Hepatocyte (in vitro differentiated cells): ENCODE data around the gene AHNAK. TPM values are rescaled to one million over a fixed set of nuclear protein-coding genes. Genes with fewer than 3 reads are reported as not detected.

ENCODE experiments used
- DNase-seq: peaks from one replicate; pipeline ENCODE4 v3.0.0-alpha.2; 2016; ENCODE audit warnings: low spot score
- H2AFZ ChIP-seq: fragments of 200-600 bp; sonication (generic); 2 replicates; pipeline ENCODE4 v1.6.0; 2016; ENCODE audit warnings: antibody characterized with exemption, mild to moderate bottlenecking
- H3K27ac ChIP-seq: fragments of 200-600 bp; sonication (generic); 2 replicates; pipeline ENCODE4 v1.5.1; 2016; ENCODE audit warnings: mild to moderate bottlenecking
- H3K27me3 ChIP-seq: fragments of 200-600 bp; sonication (generic); 2 replicates; pipeline ENCODE4 v1.6.1; 2016
- H3K36me3 ChIP-seq: fragments of 200-600 bp; sonication (generic); replicated peaks from 2 replicates; pipeline ENCODE4 v1.5.1; 2016; ENCODE audit warnings: low read depth; ENCODE audit not compliant: insufficient read depth
- H3K4me1 ChIP-seq: fragments of 200-600 bp; sonication (generic); 2 replicates; pipeline ENCODE4 v1.5.1; 2016; ENCODE audit warnings: mild to moderate bottlenecking, moderate library complexity; ENCODE audit not compliant: insufficient read depth
- H3K4me2 ChIP-seq: fragments of 200-600 bp; sonication (generic); 2 replicates; pipeline ENCODE4 v1.6.0; 2016
- H3K4me3 ChIP-seq: fragments of 200-600 bp; sonication (generic); 2 replicates; pipeline ENCODE4 v1.5.1; 2016; ENCODE audit warnings: mild to moderate bottlenecking
- H3K79me2 ChIP-seq: fragments of 200-600 bp; sonication (generic); 2 replicates; pipeline ENCODE4 v1.6.0; 2017; ENCODE audit warnings: mild to moderate bottlenecking
- H3K9me2 ChIP-seq: fragments of 200-600 bp; sonication (generic); replicated peaks from 2 replicates; pipeline ENCODE4 v1.6.0; 2017; ENCODE audit warnings: mild to moderate bottlenecking; ENCODE audit not compliant: insufficient read depth
- H3K9me3 ChIP-seq: fragments of 200-600 bp; sonication (generic); 2 replicates; pipeline ENCODE4 v1.5.1; 2016; ENCODE audit warnings: low read depth, mild to moderate bottlenecking
- H4K20me1 ChIP-seq: fragments of 200-600 bp; sonication (generic); 2 replicates; pipeline ENCODE4 v1.6.0; 2016; ENCODE audit warnings: mild to moderate bottlenecking; ENCODE audit not compliant: insufficient read depth, poor library complexity, severe bottlenecking
- EZH2 ChIP-seq: fragments of 200-600 bp; sonication (generic); IDR thresholded peaks from 2 replicates; pipeline ENCODE4 v1.6.1; 2016; ENCODE audit warnings: antibody characterized with exemption, mild to moderate bottlenecking, borderline replicate concordance
- EZH2phosphoT487 ChIP-seq: fragments of 200-600 bp; sonication (generic); IDR thresholded peaks from one replicate; pipeline ENCODE4 v1.6.1; 2018; ENCODE audit warnings: antibody characterized with exemption, mild to moderate bottlenecking, low read depth, moderate library complexity; ENCODE audit not compliant: unreplicated experiment, severe bottlenecking
- WGBS: methylation state at CpG from one replicate; pipeline ENCODE4 v1.1.6; 2016; ENCODE audit warnings: low lambda C conversion rate; ENCODE audit errors: missing lambda C conversion rate; 5-methylcytosine and 5-hydroxymethylcytosine counted together
- polyA plus RNA-seq: library from polyadenylated mRNA; unstranded; fragments of >200 nt; fragmentation: Nextera tagmentation; extraction: Ambion mirVana; gene quantifications from 2 replicates; pipeline ENCODE4 v1.2.1, GENCODE V29; 2016
- total RNA-seq: library from RNA; depleted of rRNA; stranded (reverse); fragments of >200 nt; gene quantifications from 2 replicates; pipeline ENCODE4 v1.2.3, GENCODE V29; 2014
- TF ChIP-seq, protein P1 (sequence below): fragments of 200-600 bp; sonication (generic); IDR thresholded peaks from 2 replicates; pipeline ENCODE4 v1.5.1; 2016; ENCODE audit warnings: antibody characterized with exemption, mild to moderate bottlenecking; ENCODE audit not compliant: poor library complexity

The AHNAK gene
- total and polyA plus RNA-seq, 2 experiments from 2014 or later = 47.6 to 237 TPM

DNA sequence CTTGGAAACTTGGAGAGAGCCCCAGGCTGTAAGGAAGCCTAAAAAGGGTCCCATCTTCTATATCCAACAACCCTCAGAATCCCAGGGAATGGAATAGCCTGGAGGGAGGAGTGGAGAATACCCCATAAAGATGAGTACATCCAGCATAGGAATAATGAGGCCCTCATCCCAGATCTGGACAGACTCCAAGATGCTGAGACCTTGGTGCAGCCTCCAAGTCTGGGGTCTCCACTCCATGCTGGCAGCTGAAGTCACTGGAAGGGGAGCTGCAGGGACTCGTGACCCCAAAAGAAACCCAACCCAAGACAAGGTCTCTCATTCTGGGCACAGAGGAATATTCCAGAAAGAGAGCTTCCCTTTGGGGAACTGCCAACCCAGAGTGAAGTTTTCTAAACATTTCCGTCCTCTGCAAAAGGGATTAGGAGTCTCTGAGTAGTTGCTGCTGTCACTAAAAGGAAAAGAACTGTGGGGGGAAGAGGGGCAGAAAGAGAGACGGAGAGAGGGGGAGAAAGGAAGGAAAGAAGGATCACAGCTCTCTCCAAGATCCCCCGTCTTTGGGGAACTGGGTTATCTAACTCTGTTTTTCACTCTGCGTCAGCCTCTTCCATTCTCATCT is 127.2 kb downstream of the AHNAK start:
- H3K9me3 ChIP-seq = no peaks in the 10 kb centered on the region
- no peaks in the 10 kb centered on the region for H3K9me2 ChIP-seq
- no peak overlapping the region for H3K4me3 ChIP-seq
- H3K27ac ChIP-seq = peak overlapping the region; percentile 46
- H3K36me3 ChIP-seq = no peaks in the 10 kb centered on the region
- TF ChIP-seq EZH2 = no peak
- no peak for TF ChIP-seq EZH2phosphoT487
- TF ChIP-seq, protein P1, sequence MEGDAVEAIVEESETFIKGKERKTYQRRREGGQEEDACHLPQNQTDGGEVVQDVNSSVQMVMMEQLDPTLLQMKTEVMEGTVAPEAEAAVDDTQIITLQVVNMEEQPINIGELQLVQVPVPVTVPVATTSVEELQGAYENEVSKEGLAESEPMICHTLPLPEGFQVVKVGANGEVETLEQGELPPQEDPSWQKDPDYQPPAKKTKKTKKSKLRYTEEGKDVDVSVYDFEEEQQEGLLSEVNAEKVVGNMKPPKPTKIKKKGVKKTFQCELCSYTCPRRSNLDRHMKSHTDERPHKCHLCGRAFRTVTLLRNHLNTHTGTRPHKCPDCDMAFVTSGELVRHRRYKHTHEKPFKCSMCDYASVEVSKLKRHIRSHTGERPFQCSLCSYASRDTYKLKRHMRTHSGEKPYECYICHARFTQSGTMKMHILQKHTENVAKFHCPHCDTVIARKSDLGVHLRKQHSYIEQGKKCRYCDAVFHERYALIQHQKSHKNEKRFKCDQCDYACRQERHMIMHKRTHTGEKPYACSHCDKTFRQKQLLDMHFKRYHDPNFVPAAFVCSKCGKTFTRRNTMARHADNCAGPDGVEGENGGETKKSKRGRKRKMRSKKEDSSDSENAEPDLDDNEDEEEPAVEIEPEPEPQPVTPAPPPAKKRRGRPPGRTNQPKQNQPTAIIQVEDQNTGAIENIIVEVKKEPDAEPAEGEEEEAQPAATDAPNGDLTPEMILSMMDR = no peak
- H3K79me2 ChIP-seq = no peaks in the 10 kb centered on the region
- H4K20me1 ChIP-seq = no peaks in the 10 kb centered on the region
- H3K4me1 ChIP-seq = peaks cover 31% of the 10 kb centered on the region
- peak overlapping the region; percentile 46 for H3K4me2 ChIP-seq
- 42% methylated on average over 5 of the region's 5 CpGs for WGBS
- DNase-seq = no peak
- H3K27me3 ChIP-seq = no peaks in the 10 kb centered on the region
- no peak overlapping the region for H2AFZ ChIP-seq

DNA sequence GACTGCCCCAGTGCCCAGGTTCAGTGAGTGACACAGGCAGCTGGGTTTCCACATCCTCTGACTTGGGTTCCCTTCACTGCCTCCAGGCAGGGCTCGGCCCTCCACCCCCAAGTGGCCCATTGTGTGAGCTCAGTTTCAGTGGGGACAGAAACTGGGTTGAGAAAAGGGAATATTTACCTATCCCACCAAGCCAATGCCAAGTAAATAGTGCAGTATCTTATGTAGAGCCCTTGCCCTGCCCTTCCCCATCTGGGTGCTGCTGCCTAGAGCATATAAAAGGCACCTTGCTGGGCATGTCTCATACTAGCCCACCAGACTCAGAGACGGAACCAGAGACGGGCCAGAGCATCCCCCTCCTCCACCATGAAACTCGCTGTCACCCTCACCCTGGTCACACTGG is 127.9 kb downstream of the AHNAK start, which contains the start of gene SCGB1A1:
Gene SCGB1A1, plus strand, starts transcription at position 301 of the 400 bp plus-strand sequence. Its CDS starts 63 bp downstream, at position 364.
- no peaks in the 10 kb centered on the region for H3K36me3 ChIP-seq
- H3K4me3 ChIP-seq = no peak within 1 kb of the TSS
- no peaks in the 10 kb centered on the region for H3K27me3 ChIP-seq
- H3K4me1 ChIP-seq = peaks cover 30% of the 10 kb centered on the region
- no peak for DNase-seq
- H3K79me2 ChIP-seq = no peaks in the 10 kb centered on the region
- H4K20me1 ChIP-seq = no peaks in the 10 kb centered on the region
- TF ChIP-seq EZH2phosphoT487 (no peak), EZH2 (no peak)
- TF ChIP-seq, protein P1 = no peak
- H3K9me3 ChIP-seq = no peaks in the 10 kb centered on the region
- peak within 1 kb of the TSS; percentile 46 for H3K27ac ChIP-seq
- no peaks in the 10 kb centered on the region for H3K9me2 ChIP-seq
- 93% methylated on average over 4 of the region's 4 CpGs for WGBS
- no peak within 1 kb of the TSS for H2AFZ ChIP-seq
- peak within 1 kb of the TSS; percentile 46 for H3K4me2 ChIP-seq

DNA sequence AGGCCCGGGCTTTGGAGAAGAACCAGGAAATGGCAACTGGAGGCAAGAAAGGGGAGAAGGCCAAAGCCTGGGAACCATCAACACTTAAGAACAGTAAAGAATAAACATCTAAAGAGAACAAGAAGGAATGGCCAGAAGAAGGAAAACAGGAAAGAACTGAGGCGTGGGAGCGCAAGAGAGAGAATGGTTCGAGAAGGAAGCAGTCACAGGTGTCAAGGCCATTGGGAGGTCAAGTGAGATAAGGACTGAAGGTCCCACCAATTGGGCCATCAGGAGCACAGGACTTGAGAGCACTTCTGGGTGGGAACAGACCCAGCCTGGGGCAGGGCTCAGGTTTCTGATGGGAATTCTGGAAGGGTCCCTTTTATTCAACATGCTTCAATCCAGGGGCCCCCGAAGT is 128.5 kb downstream of the AHNAK start:
- H3K36me3 ChIP-seq = no peaks in the 10 kb centered on the region
- H2AFZ ChIP-seq = no peak overlapping the region
- DNase-seq = no peak
- no peak for TF ChIP-seq EZH2phosphoT487
- TF ChIP-seq EZH2 = no peak
- TF ChIP-seq, protein P1 = no peak
- H3K4me3 ChIP-seq = no peak overlapping the region
- H3K4me2 ChIP-seq = no peak overlapping the region
- no peaks in the 10 kb centered on the region for H4K20me1 ChIP-seq
- H3K27ac ChIP-seq = no peak overlapping the region
- no peaks in the 10 kb centered on the region for H3K9me3 ChIP-seq
- H3K27me3 ChIP-seq = no peaks in the 10 kb centered on the region
- H3K79me2 ChIP-seq = no peaks in the 10 kb centered on the region
- no peaks in the 10 kb centered on the region for H3K9me2 ChIP-seq
- peaks cover 24% of the 10 kb centered on the region for H3K4me1 ChIP-seq
- WGBS = 83% methylated on average over 5 of the region's 5 CpGs
